Neural cell (in vitro differentiated cells): Measurements from ENCODE around the gene SUCLG2. TPM values are rescaled to one million over a fixed set of nuclear protein-coding genes. Genes with fewer than 3 reads are reported as not detected.

Experiments
- H2AFZ ChIP-seq: fragments of 200-600, 300-800 bp; sonication (generic), shearing (Covaris generic); 2 replicates; pipeline ENCODE4 v1.6.0; 2014; ENCODE audit warnings: low read depth, mild to moderate bottlenecking, antibody characterized with exemption, low read length, moderate library complexity
- H3F3A ChIP-seq: fragments of 200-600 bp; shearing (Covaris generic); 2 replicates; pipeline ENCODE4 v1.6.1; 2016; ENCODE audit warnings: mild to moderate bottlenecking, moderate library complexity, mixed read lengths, antibody characterized with exemption, low read length; ENCODE audit not compliant: insufficient read depth, poor library complexity, severe bottlenecking
- H3K27ac ChIP-seq: fragments of 200-600, 300-800 bp; sonication (generic), shearing (Covaris generic); 2 replicates; pipeline ENCODE4 v1.5.1; 2014; ENCODE audit warnings: mild to moderate bottlenecking, low read length, moderate library complexity
- H3K27me3 ChIP-seq: fragments of 300-800, 200-600 bp; sonication (generic), shearing (Covaris generic); 2 replicates; pipeline ENCODE4 v1.6.0; 2014; ENCODE audit warnings: mild to moderate bottlenecking, low read depth, low read length, moderate library complexity; ENCODE audit not compliant: insufficient read depth
- H3K36me3 ChIP-seq: fragments of 300-800, 200-600 bp; sonication (generic), shearing (Covaris generic); 2 replicates; pipeline ENCODE4 v1.5.1; 2014; ENCODE audit warnings: mild to moderate bottlenecking, antibody characterized with exemption, low read length, moderate library complexity; ENCODE audit not compliant: insufficient read depth
- H3K4me2 ChIP-seq: fragments of 300-800, 200-600 bp; sonication (generic), shearing (Covaris generic); 2 replicates; pipeline ENCODE4 v1.6.0; 2014; ENCODE audit warnings: mild to moderate bottlenecking, low read length
- H3K4me3 ChIP-seq: fragments of 300-800, 200-600 bp; sonication (generic), shearing (Covaris generic); 2 replicates; pipeline ENCODE4 v1.5.1; 2014; ENCODE audit warnings: mild to moderate bottlenecking, low read length, moderate library complexity
- H3K79me2 ChIP-seq: fragments of 200-600 bp; shearing (Covaris generic); replicated peaks from 2 replicates; pipeline ENCODE4 v1.6.0; 2014; ENCODE audit warnings: mild to moderate bottlenecking, low read length, moderate library complexity; ENCODE audit not compliant: insufficient read depth
- H3K9ac ChIP-seq: fragments of 300-800, 200-600 bp; sonication (generic), shearing (Covaris generic); 2 replicates; pipeline ENCODE4 v1.6.1; 2016; ENCODE audit warnings: mild to moderate bottlenecking, low read length, mixed read lengths
- H3K9me2 ChIP-seq: fragments of 200-600 bp; shearing (Covaris generic); 2 replicates; pipeline ENCODE4 v1.6.1; 2016; ENCODE audit warnings: mild to moderate bottlenecking, low read length, mixed read lengths; ENCODE audit not compliant: insufficient read depth
- H3K9me3 ChIP-seq: fragments of 200-600, 300-800 bp; sonication (generic), shearing (Covaris generic); 2 replicates; pipeline ENCODE4 v1.6.1; 2016; ENCODE audit warnings: mild to moderate bottlenecking, mixed run types, low read length, moderate library complexity, mixed read lengths
- H4K20me1 ChIP-seq: fragments of 200-600 bp; shearing (Covaris generic); 2 replicates; pipeline ENCODE4 v1.6.1; 2016; ENCODE audit warnings: mild to moderate bottlenecking, mixed run types; ENCODE audit not compliant: insufficient read depth
- EP300 ChIP-seq: fragments of 450-650 bp; conservative IDR thresholded peaks from 2 replicates; pipeline ENCODE4 v1.6.1; 2014; ENCODE audit warnings: antibody characterized with exemption, mild to moderate bottlenecking, moderate library complexity; ENCODE audit not compliant: poor library complexity, severe bottlenecking
- EZH2 ChIP-seq: fragments of 200-600, 300-800 bp; shearing (Covaris generic), sonication (generic); IDR thresholded peaks from 2 replicates; pipeline ENCODE4 v1.6.1; 2014; ENCODE audit warnings: antibody characterized with exemption, low read length, borderline replicate concordance, mild to moderate bottlenecking; ENCODE audit not compliant: insufficient read depth, poor library complexity, severe bottlenecking
- MXI1 ChIP-seq: fragments of 450-650 bp; conservative IDR thresholded peaks from 2 replicates; pipeline ENCODE4 v1.6.1; 2014; ENCODE audit warnings: antibody characterized with exemption, mild to moderate bottlenecking; ENCODE audit not compliant: poor library complexity, severe bottlenecking
- POLR2AphosphoS5 ChIP-seq: IDR thresholded peaks from 2 replicates; pipeline ENCODE4 v1.6.1; 2012
- RAD21 ChIP-seq: fragments of 450-650 bp; conservative IDR thresholded peaks from 2 replicates; pipeline ENCODE4 v1.6.1; 2014; ENCODE audit warnings: antibody characterized with exemption, mild to moderate bottlenecking, moderate library complexity
- SMC3 ChIP-seq: fragments of 450-650 bp; conservative IDR thresholded peaks from 2 replicates; pipeline ENCODE4 v1.6.1; 2014; ENCODE audit warnings: antibody characterized with exemption, mild to moderate bottlenecking, moderate library complexity; ENCODE audit not compliant: poor library complexity
- TAF1 ChIP-seq: IDR thresholded peaks from 2 replicates; pipeline ENCODE4 v1.6.1; 2012; ENCODE audit warnings: low read depth
- polyA plus RNA-seq: library from polyadenylated mRNA; depleted of rRNA; stranded (reverse); fragments of >200 nt; gene quantifications from 2 replicates; pipeline ENCODE4 v1.2.3, GENCODE V29; 2014
- TF ChIP-seq, protein P1 (sequence below): IDR thresholded peaks from 2 replicates; pipeline ENCODE4 v1.6.1; 2012; ENCODE audit warnings: borderline replicate concordance
- TF ChIP-seq, protein P2 (sequence below): fragments of 450-650 bp; IDR thresholded peaks from 2 replicates; pipeline ENCODE4 v1.5.1; 2014; ENCODE audit warnings: antibody characterized with exemption, mild to moderate bottlenecking, moderate library complexity; ENCODE audit not compliant: poor library complexity, severe bottlenecking

Gene SUCLG2
- polyA plus RNA-seq, 1 donor from 2014 or later: 0.15 TPM

DNA sequence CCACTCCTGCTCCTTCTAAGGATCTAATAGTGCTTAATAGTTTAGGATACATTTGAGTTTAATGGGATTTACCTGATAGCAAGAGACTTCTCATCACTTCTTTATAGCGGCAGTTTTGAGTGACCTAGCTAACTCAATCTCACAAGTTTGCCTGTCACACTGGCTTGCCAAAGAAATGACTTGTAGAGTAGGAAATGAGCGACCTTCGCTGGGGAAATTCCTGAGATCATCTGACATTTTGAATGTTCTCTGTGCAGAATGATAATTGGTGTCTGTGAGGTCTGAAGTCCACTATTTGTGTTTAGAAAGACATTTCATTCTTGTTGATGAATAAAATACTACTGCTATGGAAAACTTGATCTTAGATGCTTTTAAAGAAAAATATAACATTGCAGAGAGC lies 30.3 kb downstream of the SUCLG2 start:
- Histone ChIP-seq H3F3A (no peaks in the 10 kb centered on the region), H3K9me2 (no peaks in the 10 kb centered on the region), H3K4me3 (no peak overlapping the region), H4K20me1 (no peaks in the 10 kb centered on the region), H3K36me3 (no peaks in the 10 kb centered on the region), H3K4me2 (no peak overlapping the region), H3K27ac (no peak overlapping the region), H3K9me3 (no peaks in the 10 kb centered on the region), H3K27me3 (no peaks in the 10 kb centered on the region), H2AFZ (no peak overlapping the region), H3K9ac (no peak overlapping the region), H3K79me2 (no peaks in the 10 kb centered on the region)
- no peak for TF ChIP-seq SMC3
- no peak for TF ChIP-seq TAF1
- no peak for TF ChIP-seq EP300
- TF ChIP-seq, protein P1, sequence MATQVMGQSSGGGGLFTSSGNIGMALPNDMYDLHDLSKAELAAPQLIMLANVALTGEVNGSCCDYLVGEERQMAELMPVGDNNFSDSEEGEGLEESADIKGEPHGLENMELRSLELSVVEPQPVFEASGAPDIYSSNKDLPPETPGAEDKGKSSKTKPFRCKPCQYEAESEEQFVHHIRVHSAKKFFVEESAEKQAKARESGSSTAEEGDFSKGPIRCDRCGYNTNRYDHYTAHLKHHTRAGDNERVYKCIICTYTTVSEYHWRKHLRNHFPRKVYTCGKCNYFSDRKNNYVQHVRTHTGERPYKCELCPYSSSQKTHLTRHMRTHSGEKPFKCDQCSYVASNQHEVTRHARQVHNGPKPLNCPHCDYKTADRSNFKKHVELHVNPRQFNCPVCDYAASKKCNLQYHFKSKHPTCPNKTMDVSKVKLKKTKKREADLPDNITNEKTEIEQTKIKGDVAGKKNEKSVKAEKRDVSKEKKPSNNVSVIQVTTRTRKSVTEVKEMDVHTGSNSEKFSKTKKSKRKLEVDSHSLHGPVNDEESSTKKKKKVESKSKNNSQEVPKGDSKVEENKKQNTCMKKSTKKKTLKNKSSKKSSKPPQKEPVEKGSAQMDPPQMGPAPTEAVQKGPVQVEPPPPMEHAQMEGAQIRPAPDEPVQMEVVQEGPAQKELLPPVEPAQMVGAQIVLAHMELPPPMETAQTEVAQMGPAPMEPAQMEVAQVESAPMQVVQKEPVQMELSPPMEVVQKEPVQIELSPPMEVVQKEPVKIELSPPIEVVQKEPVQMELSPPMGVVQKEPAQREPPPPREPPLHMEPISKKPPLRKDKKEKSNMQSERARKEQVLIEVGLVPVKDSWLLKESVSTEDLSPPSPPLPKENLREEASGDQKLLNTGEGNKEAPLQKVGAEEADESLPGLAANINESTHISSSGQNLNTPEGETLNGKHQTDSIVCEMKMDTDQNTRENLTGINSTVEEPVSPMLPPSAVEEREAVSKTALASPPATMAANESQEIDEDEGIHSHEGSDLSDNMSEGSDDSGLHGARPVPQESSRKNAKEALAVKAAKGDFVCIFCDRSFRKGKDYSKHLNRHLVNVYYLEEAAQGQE: no peak

DNA sequence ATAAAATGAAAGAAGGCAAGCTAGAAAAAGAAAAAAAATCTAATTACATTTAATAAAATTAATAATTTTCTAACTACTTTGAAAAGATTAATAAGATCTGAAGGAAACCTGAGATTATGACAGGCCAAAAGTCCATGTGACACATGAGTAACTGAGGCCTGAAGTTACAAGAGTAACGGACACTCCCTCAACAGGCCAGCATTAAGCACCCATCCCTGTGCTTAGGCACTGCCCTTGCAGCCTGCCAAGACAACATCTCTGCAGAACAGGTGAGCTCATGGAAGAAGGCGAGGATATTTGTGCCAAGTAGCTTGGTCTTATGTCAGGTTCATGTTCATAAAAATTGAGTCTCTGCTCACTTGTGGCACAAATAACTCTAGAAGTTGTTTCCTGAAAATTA lies 31.8 kb downstream of the SUCLG2 start:
- Histone ChIP-seq H3K9me3 (no peaks in the 10 kb centered on the region), H3K9me2 (no peaks in the 10 kb centered on the region), H3F3A (no peaks in the 10 kb centered on the region), H4K20me1 (no peaks in the 10 kb centered on the region), H3K4me2 (no peak overlapping the region), H2AFZ (no peak overlapping the region), H3K4me3 (no peak overlapping the region), H3K27me3 (no peaks in the 10 kb centered on the region), H3K36me3 (no peaks in the 10 kb centered on the region), H3K79me2 (no peaks in the 10 kb centered on the region), H3K9ac (no peak overlapping the region), H3K27ac (no peak overlapping the region)
- TF ChIP-seq RAD21: no peak
- TF ChIP-seq MXI1: no peak
- no peak for TF ChIP-seq POLR2AphosphoS5
- TF ChIP-seq, protein P1: no peak
- TF ChIP-seq EP300: no peak
- TF ChIP-seq, protein P2, sequence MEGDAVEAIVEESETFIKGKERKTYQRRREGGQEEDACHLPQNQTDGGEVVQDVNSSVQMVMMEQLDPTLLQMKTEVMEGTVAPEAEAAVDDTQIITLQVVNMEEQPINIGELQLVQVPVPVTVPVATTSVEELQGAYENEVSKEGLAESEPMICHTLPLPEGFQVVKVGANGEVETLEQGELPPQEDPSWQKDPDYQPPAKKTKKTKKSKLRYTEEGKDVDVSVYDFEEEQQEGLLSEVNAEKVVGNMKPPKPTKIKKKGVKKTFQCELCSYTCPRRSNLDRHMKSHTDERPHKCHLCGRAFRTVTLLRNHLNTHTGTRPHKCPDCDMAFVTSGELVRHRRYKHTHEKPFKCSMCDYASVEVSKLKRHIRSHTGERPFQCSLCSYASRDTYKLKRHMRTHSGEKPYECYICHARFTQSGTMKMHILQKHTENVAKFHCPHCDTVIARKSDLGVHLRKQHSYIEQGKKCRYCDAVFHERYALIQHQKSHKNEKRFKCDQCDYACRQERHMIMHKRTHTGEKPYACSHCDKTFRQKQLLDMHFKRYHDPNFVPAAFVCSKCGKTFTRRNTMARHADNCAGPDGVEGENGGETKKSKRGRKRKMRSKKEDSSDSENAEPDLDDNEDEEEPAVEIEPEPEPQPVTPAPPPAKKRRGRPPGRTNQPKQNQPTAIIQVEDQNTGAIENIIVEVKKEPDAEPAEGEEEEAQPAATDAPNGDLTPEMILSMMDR: no peak
- TF ChIP-seq TAF1: no peak
- no peak for TF ChIP-seq SMC3
- TF ChIP-seq EZH2: no peak
